GM21390 (cell line): Measurements from ENCODE around the gene ZNF226.
A peak's percentile ranks its signal among the peaks of the same experiment; 100 is the strongest.
"Not testable (repeated sequence)": the region's sequence is repeated elsewhere in the genome, so short reads cannot be mapped to it uniquely, and the experiment has no call there.

Experiments
- ATAC-seq: cut with Tn5 transposase; IDR thresholded peaks from one replicate; pipeline ENCODE4 v1.9.1; 2021; ENCODE audit not compliant: unreplicated experiment

ZNF226 gene

GRCh38 chr19:44207126-44207803 lies 42.4 kb downstream of the ZNF226 start:
- peak; percentile 81 for ATAC-seq

DNA sequence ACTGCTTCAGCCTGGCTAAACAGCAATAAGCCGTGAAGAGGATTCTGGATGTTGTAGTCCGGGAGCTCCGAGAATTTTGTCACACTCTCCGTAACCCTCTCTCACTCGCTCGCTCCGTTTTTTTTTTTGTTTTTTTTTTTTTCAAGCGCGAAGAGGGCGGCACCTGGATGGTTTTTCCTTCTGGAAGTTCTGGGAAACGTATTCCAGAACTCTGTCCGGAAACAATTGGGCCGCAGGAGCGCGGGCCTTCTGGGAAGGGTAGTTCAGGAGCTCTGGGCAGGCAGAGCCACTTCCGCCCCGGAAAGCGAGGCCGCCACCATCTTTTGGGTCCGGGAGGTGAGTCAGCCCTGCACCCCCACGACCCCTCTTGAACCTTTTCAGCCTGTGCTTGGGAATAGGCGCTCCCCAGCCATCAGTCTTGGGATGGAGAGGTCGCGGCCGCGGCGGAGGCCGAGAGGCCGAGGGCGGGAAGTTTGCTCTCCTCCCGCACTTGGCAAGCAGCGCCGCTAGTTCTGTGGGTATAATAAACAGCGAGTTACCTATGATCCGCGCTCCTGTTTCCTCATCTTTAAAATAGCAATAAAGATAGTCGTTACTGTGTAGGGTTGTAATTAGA lies 47.5 kb downstream of the ZNF226 start, which contains the start of gene ZNF227:
ZNF227 (plus strand) TSS at position 283 of the 616 bp plus-strand sequence. CDS start 5,261 bp downstream, outside the sequence.
- peak; percentile 69 for ATAC-seq

GRCh38 chr19:44212866-44213346 lies 48.0 kb downstream of the ZNF226 start:
- ATAC-seq = no peak

DNA sequence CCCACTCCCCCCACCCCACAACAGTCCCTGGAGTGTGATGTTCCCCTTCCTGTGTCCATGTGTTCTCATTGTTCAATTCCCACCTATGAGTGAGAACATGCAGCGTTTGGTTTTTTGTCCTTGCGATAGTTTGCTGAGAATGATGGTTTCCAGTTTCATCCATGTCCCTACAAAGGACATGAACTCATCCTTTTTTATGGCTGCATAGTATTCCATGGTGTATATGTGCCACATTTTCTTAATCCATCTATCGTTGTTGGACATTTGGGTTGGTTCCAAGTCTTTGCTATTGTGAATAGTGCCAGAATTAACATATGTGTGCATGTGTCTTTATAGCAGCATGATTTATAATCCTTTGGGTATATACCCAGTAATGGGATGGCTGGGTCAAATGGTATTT lies 55.0 kb downstream of the ZNF226 start:
- ATAC-seq = not testable (repeated sequence)

GRCh38 chr19:44220761-44221160 lies 55.9 kb downstream of the ZNF226 start:
- ATAC-seq = not testable (repeated sequence)

DNA sequence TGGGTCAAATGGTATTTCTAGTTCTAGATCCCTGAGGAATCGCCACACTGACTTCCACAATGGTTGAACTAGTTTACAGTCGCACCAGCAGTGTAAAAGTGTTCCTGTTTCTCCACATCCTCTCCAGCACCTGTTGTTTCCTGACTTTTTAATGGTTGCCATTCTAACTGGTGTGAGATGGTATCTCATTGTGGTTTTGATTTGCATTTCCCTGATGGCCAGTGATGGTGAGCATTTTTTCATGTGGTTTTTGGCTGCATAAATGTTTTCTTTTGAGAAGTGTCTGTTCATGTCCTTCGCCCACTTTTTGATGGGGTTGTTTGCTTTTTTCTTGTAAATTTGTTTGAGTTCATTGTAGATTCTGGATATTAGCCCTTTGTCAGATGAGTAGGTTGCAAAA lies 56.4 kb downstream of the ZNF226 start:
- ATAC-seq = not testable (repeated sequence)
